ENCODE data around the gene MAST3. TPM values are rescaled to one million over a fixed set of nuclear protein-coding genes. Genes with fewer than 3 reads are reported as not detected.
"Not testable (repeated sequence)": the region's sequence is repeated elsewhere in the genome, so short reads cannot be mapped to it uniquely, and the experiment has no call there.

The MAST3 gene
- total RNA-seq, 1 donor from 2014 or later, result 4.9 TPM

DNA sequence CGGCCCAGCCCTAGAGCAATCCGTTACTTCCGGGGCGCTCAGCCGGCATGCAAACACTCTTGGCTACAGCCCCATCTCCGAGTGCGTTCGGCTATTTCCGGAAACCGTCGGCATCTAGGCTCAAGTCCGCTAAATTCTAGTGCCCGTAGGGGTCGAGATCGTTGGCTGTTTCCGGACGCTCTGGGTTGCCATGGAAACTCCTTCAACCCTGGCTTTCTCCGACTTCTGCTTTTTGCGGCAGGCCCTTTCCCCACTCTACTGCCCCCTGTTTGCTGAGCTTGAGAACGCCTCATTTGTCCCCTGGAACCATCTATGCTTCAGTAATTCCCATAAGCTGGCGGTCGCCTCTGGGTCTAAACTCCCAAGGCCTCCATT is 54.9 kb downstream of the MAST3 start:
- intact Hi-C loops (cut with DNase I), result no loop called here
- DNase-seq (peak; percentile 99), ATAC-seq (ENCODE audit: poor library complexity) (peak; percentile 79)

DNA sequence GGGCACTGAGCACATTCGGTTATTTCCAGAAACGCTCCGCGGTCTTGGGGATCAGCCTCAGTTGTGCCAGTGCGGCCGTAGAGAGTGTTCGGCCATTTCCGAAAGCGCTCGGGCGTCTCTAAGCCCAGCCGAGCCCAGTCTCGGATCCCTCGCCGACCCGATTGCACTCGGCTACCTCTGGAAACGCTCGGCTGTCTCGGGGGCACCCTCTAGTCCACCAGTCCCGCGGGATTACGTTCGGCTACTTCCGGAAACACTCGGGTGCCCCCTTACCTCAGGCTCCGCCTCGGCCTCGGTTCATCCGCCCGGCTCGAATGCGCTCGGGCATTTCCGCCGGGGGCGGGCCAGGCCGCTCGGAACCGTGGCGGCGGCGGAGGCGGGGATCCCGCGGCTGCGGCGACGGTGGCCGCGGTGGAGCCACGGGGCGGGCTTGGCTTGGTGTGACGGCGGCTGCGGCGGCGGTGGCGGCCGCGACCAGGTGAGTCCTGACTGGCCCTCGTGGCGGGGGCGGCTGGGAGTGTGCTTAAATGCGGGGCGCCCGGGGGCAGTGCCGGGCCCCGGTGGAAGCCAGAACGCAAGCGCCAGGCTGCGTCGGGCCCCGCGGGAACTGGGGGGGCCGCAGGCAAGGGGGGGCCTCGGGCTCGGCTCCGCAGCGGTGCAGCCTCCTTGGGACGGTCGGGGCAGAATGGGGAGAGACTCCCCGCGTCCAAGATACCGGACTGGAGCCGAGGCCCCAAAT is 55.4 kb downstream of the MAST3 start, which contains the start of gene PIK3R2:
Gene PIK3R2 (plus strand): TSS at position 347 of the 739 bp plus-strand sequence. CDS start 2,717 bp downstream, outside the sequence.
- DNase-seq (peak; percentile 100), ATAC-seq (ENCODE audit: poor library complexity) (peak; percentile 92)
- intact Hi-C loops (cut with DNase I), result no loop called here

- ATAC-seq (ENCODE audit: poor library complexity), result no peak
- intact Hi-C loops (cut with DNase I), result no loop called here
- no peak for DNase-seq
Measured at GRCh38 chr19:18153556-18154134, 56.1 kb downstream of the MAST3 start.

GRCh38 chr19:18155095-18156087 is 57.8 kb downstream of the MAST3 start:
- DNase-seq (no peak), ATAC-seq (ENCODE audit: poor library complexity) (no peak)
- intact Hi-C loops (cut with DNase I), result no loop called here

DNA sequence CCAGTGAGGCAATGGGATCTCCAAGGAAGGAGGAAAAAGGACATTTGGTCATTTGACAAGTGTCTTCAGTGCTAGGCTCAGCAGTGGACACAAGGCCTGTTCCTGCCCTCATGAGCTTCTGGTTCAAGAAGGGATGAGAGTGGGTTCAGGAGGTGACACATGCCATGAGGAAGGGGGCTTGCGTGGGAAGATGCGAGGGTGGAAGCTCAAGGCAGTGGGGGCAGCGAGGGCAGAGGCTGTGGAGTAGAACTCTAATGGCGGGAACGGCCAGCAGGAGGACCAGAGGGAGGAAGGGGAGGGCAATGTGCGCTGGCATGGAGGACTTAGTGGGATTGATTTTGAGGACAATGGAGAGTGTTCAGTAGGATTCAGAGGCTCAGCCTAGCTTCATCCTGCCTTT is 58.7 kb downstream of the MAST3 start:
- DNase-seq (no peak), ATAC-seq (ENCODE audit: poor library complexity) (no peak)
- intact Hi-C loops (cut with DNase I), result no loop called here

DNA sequence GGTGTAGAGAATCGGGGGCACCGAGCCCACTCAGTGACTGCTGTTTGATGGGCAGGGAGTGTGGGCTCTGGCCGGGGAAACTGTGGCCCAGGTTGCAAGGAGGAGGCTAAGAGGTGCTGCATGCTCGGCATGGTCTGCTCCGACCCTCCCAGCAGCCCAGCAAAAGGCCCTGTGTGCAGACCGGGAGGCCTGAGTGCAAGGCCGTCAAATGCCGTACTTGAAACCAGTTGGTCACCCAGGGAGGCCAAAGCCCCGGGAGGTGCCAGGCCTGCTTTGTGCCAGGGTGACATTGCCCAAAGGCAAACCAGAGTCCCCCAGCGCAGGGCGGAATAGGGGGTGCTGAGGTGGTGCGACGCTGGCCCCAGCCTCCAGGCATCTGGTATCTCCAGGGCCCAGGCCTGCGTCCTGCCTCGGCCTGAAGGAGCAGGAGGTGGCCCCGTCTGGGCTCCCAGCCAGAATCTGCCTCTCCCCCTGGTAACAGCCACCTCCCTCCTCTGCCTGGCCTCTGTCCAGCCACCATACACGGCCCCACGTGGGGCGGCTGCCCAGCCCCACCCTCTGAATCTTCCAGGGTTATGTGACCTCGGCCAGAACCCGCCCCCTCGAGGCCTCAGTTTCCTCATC is 59.4 kb downstream of the MAST3 start:
- DNase-seq (peak; percentile 91), ATAC-seq (ENCODE audit: poor library complexity) (peak; percentile 21)
- intact Hi-C loops (cut with DNase I), result no loop called here

GRCh38 chr19:18157465-18158063 is 60.0 kb downstream of the MAST3 start:
- ATAC-seq (ENCODE audit: poor library complexity), result no peak
- intact Hi-C loops (cut with DNase I), result no loop called here
- no peak for DNase-seq

DNA sequence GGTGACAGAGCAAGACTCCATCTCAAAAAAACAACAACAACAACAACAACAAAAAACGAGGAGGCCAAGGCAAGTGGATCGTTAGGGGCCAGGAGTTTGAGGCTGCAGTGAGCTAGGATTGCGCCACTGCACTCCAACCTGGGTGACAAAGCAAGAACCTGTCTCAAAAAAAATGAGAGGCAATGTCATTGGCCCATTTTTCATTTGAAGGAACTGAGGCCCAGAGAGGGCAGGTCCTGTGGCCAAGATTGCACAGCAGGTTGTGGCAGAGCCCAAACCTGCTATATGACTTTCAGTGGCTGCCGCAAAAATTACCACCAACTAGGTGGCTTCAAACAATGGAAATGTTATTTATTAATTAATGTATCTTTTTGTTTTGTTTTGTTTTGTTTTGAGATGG is 60.9 kb downstream of the MAST3 start:
- no peak for DNase-seq
- intact Hi-C loops (cut with DNase I), result no loop called here
- ATAC-seq (ENCODE audit: poor library complexity), result no peak

GRCh38 chr19:18159059-18159616 is 61.6 kb downstream of the MAST3 start:
- DNase-seq; intact Hi-C loops (cut with DNase I); ATAC-seq (ENCODE audit: poor library complexity): not testable (repeated sequence)

DNA sequence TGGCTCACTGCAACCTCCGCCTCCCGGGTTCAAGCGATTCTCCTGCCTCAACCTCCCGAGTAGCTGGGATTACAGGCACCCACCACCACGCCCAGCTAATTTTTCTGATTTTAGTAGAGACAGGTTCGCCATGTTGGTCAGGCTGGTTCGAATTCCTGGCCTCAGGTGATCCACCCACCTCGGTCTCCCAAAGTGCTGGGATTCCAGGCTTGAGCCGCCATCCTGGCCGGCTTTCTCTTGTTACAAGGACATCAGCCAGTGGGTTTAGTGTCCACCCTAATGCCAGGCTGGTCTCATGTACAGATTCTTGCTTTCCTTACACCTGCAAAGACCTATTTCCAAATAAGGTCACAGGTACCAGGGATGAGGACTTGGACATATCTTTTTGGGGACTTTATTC is 62.2 kb downstream of the MAST3 start:
- DNase-seq, result no peak
- ATAC-seq (ENCODE audit: poor library complexity), result no peak
- intact Hi-C loops (cut with DNase I), result no loop called here

DNA sequence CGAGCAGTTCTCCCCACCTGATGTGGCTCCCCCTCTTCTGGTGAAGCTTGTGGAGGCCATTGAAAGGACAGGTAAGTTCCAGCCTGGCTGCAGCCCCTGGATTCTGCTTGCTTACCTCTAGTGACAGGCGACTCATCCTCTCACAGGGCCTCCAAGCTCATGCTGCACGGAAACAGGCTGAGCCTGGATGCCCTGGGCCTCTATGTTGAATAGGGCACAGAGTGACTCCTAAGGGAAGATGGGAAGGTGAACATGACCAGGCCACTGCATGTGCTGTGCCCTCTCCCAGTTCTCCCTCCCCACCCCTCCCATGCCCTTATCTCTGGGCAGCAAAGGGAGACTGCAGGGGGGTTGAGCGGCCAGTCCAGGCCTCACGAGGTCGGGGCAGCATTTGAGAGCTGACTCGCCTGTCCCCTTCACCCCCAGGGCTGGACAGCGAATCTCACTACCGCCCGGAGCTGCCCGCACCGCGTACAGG is 63.0 kb downstream of the MAST3 start:
- ATAC-seq (ENCODE audit: poor library complexity) (peak; percentile 43), DNase-seq (no peak)
- intact Hi-C loops (cut with DNase I), result no loop called here

GRCh38 chr19:18160971-18161635 is 63.5 kb downstream of the MAST3 start:
- intact Hi-C loops (cut with DNase I), result no loop called here
- ATAC-seq (ENCODE audit: poor library complexity) (peak; percentile 83), DNase-seq (peak; percentile 87)

DNA sequence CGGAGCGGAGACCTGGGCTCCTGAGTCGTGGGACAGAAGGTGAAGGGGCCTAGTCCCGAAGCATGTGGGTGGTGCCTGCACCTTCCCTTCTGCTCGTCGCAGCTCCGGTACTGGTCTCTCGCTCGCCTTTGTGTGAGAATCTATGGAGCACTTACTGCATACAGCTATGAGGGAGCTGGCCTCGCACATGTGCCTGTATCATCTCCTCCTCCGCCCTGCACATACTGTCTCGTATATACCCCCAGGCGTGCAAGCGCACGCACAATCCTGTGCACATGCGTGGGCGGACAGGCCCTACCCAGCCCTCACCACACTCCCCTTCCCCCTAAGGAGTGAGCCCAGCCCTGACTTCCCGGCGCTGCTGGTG is 64.0 kb downstream of the MAST3 start:
- no peak for DNase-seq
- intact Hi-C loops (cut with DNase I), result no loop called here
- ATAC-seq (ENCODE audit: poor library complexity), result no peak

GRCh38 chr19:18164072-18164471 is 66.5 kb downstream of the MAST3 start:
- ATAC-seq (ENCODE audit: poor library complexity) (no peak), DNase-seq (no peak)
- intact Hi-C loops (cut with DNase I), result no loop called here

GRCh38 chr19:18165794-18166544 is 68.4 kb downstream of the MAST3 start:
- DNase-seq (no peak), ATAC-seq (ENCODE audit: poor library complexity) (no peak)
- intact Hi-C loops (cut with DNase I), result loop anchor here (5.0 kb wide), 1 partner anchor 54 kb away; no protein-coding TSS in a partner anchor

DNA sequence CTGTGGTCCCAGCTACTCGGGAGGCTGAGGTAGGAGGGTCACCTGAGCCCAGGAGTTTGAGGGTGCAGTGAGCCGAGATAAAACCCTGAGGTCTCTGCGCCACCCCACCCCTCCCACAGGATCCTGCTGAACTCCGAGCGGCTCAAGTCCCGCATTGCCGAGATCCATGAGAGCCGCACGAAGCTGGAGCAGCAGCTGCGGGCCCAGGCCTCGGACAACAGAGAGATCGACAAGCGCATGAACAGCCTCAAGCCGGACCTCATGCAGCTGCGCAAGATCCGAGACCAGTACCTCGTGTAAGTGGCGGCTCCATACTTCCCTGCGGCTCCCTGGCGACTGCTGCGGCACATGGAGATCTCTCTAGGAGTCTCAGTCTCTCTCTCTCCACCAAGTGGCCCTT is 69.4 kb downstream of the MAST3 start:
- no peak for ATAC-seq (ENCODE audit: poor library complexity)
- no peak for DNase-seq
- intact Hi-C loops (cut with DNase I), result loop anchor here (5.0 kb wide), 1 partner anchor 55 kb away; no protein-coding TSS in a partner anchor
